Measurements from ENCODE around the gene CCNDBP1. TPM values are rescaled to one million over a fixed set of nuclear protein-coding genes. Genes with fewer than 3 reads are reported as not detected.

Gene CCNDBP1
- total RNA-seq, 1 experiment from 2014 or later: 20.4 TPM

GRCh38 chr15:43210172-43210745 lies 25.1 kb downstream of the CCNDBP1 start:
- Mint-ChIP-seq H3K4me3 (no peak overlapping the region), H3K27me3 (ENCODE audit: low read depth) (no peaks in the 10 kb centered on the region), H3K36me3 (no peaks in the 10 kb centered on the region), H3K9me3 (no peaks in the 10 kb centered on the region), H3K4me1 (peaks cover 13% of the 10 kb centered on the region), H3K27ac (no peak overlapping the region)
- ChIA-PET CTCF (interaction anchor here (0.9 to 6.4 kb wide), 8 partner anchors 9 to 76 kb away, joined by 3 to 84 read pairs (median 9); no protein-coding TSS in a partner anchor), POLR2A (interaction anchor here (0.8 kb wide), 1 partner anchor 9 kb away, joined by 3 read pairs; no protein-coding TSS in a partner anchor)
- TF ChIP-seq PRRX2 (CRISPR knock-in tag; IDR thresholded peaks at IDR 0.05) (no peak), GRHL2 (CRISPR knock-in tag; IDR thresholded peaks at IDR 0.05; ENCODE audit: insufficient replicate concordance, severe bottlenecking) (no peak), ZNF416 (CRISPR knock-in tag; IDR thresholded peaks at IDR 0.05) (no peak), SP1 (CRISPR knock-in tag; conservative IDR thresholded peaks at IDR 0.05) (no peak), MXD4 (CRISPR knock-in tag; IDR thresholded peaks at IDR 0.05; ENCODE audit: borderline replicate concordance) (no peak), ETV6 (CRISPR knock-in tag; IDR thresholded peaks at IDR 0.05) (no peak), AFF4 (CRISPR knock-in tag; IDR thresholded peaks at IDR 0.05; ENCODE audit: borderline replicate concordance) (no peak), MLX (CRISPR knock-in tag; IDR thresholded peaks at IDR 0.05) (no peak), JUN (CRISPR knock-in tag; IDR thresholded peaks at IDR 0.05) (no peak), FOXP4 (CRISPR knock-in tag; IDR thresholded peaks at IDR 0.05) (no peak), SOX15 (CRISPR knock-in tag; IDR thresholded peaks at IDR 0.05) (no peak), ZNF219 (CRISPR knock-in tag; IDR thresholded peaks at IDR 0.05; ENCODE audit: borderline replicate concordance) (no peak), ZNF138 (CRISPR knock-in tag; conservative IDR thresholded peaks at IDR 0.05) (no peak), USF1 (CRISPR knock-in tag; IDR thresholded peaks at IDR 0.05) (no peak), CDX4 (CRISPR knock-in tag; IDR thresholded peaks at IDR 0.05; ENCODE audit: borderline replicate concordance) (no peak)
- no peak for ATAC-seq
- no peak for DNase-seq (ENCODE audit: low spot score)

GRCh38 chr15:43210807-43211206 lies 25.6 kb downstream of the CCNDBP1 start:
- Mint-ChIP-seq H3K4me1 (peaks cover 13% of the 10 kb centered on the region), H3K36me3 (no peaks in the 10 kb centered on the region), H3K9me3 (no peaks in the 10 kb centered on the region), H3K4me3 (no peak overlapping the region), H3K27ac (no peak overlapping the region), H3K27me3 (ENCODE audit: low read depth) (no peaks in the 10 kb centered on the region)
- CTCF ChIA-PET: interaction anchor here (0.9 to 6.4 kb wide), 5 partner anchors 8 to 75 kb away, joined by 4 to 84 read pairs (median 5); no protein-coding TSS in a partner anchor
- DNase-seq (ENCODE audit: low spot score) (no peak), ATAC-seq (no peak)
- POLR2A ChIA-PET: interaction anchor here (0.8 kb wide), 1 partner anchor 8 kb away, joined by 3 read pairs; no protein-coding TSS in a partner anchor
- TF ChIP-seq SOX15 (CRISPR knock-in tag; IDR thresholded peaks at IDR 0.05) (no peak), GABPB1 (CRISPR knock-in tag; IDR thresholded peaks at IDR 0.05) (no peak), ZNF121 (CRISPR knock-in tag; IDR thresholded peaks at IDR 0.05) (no peak), ERG (CRISPR knock-in tag; IDR thresholded peaks at IDR 0.05) (no peak), ZBTB21 (CRISPR knock-in tag; IDR thresholded peaks at IDR 0.05; ENCODE audit: borderline replicate concordance) (no peak), ZNF263 (CRISPR knock-in tag; IDR thresholded peaks at IDR 0.05; ENCODE audit: low read depth) (no peak), SMAD3 (CRISPR knock-in tag; IDR thresholded peaks at IDR 0.05; ENCODE audit: borderline replicate concordance) (no peak), CBFB (CRISPR knock-in tag; IDR thresholded peaks at IDR 0.05; ENCODE audit: low read depth) (no peak), ZNF416 (CRISPR knock-in tag; IDR thresholded peaks at IDR 0.05) (no peak), JUN (CRISPR knock-in tag; IDR thresholded peaks at IDR 0.05) (no peak), CTCF (IDR thresholded peaks at IDR 0.05) (no peak), ATF1 (CRISPR knock-in tag; IDR thresholded peaks at IDR 0.05) (no peak), PRRX2 (CRISPR knock-in tag; IDR thresholded peaks at IDR 0.05) (no peak)

All from WTC11 (cell line).